Keratinocyte (primary cell): Measurements from ENCODE around the gene AGAP1.

Experiments used
- CTCF ChIP-seq, 3 experiments: IDR thresholded peaks in 1 of 3; conservative IDR thresholded peaks in 1 of 3; optimal IDR thresholded peaks in 1 of 3; 2 replicates in 2 of 3; 3 replicates in 1 of 3; pipeline versions ENCODE3 to v1.5.1; 2011; ENCODE audit warnings: low read length in 3 of 3, mild to moderate bottlenecking in 3 of 3, moderate library complexity in 2 of 3, control low read depth in 1 of 3, inconsistent platforms in 1 of 3; ENCODE audit not compliant: insufficient read depth in 2 of 3; ENCODE audit errors: extremely low read depth in 1 of 3
- EZH2 ChIP-seq: IDR thresholded peaks from one replicate; pipeline ENCODE4 v1.6.1; 2012; ENCODE audit warnings: inconsistent platforms, mild to moderate bottlenecking, low read length, moderate library complexity

DNA sequence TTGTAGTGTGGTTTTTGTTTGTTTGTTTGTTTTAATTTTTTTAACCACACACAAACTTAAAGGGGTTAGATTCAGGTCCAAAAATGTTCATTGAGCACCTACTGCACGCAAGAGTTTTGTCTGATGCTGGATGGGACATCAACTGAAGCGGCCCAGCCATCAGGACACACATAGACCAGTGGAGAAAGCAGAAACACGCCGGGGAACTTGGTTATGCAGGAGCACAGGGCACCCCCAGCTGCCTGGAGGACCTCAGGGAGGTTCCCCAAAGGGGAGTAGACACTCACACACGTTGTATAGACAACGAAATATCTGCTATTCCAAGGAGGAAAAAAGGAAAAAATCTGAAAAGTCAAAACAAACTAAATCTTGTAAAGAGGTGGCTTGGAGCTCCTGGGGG, 482.7 kb downstream of the AGAP1 start:
- TF ChIP-seq CTCF (optimal IDR thresholded peaks at IDR 0.05 in 1 of 3, IDR thresholded peaks at IDR 0.05 in 1 of 3, conservative IDR thresholded peaks at IDR 0.05 in 1 of 3; ENCODE audit: extremely low read depth in 1 of 3, insufficient read depth in 2 of 3, low read length in 3 of 3) (no peak), EZH2 (no peak)
